AG10803 (cell line): ENCODE measurements around the gene ANGPTL2.

Source experiments
- DNase-seq: peaks from one replicate; pipeline ENCODE4 v3.0.0; 2010; ENCODE audit warnings: low read depth
- H3K4me3 ChIP-seq: 2 replicates; pipeline ENCODE4 v1.5.1; 2011; ENCODE audit warnings: mild to moderate bottlenecking, low read length, control low read depth
- TF ChIP-seq, protein P1 (sequence below): conservative IDR thresholded peaks from 2 replicates; pipeline ENCODE4 v1.5.1; 2011; ENCODE audit warnings: mild to moderate bottlenecking, low read length, control low read depth, inconsistent platforms

The ANGPTL2 gene

GRCh38 chr9:127135056-127135745 lies 12.8 kb upstream of the ANGPTL2 start:
- TF ChIP-seq, protein P1, sequence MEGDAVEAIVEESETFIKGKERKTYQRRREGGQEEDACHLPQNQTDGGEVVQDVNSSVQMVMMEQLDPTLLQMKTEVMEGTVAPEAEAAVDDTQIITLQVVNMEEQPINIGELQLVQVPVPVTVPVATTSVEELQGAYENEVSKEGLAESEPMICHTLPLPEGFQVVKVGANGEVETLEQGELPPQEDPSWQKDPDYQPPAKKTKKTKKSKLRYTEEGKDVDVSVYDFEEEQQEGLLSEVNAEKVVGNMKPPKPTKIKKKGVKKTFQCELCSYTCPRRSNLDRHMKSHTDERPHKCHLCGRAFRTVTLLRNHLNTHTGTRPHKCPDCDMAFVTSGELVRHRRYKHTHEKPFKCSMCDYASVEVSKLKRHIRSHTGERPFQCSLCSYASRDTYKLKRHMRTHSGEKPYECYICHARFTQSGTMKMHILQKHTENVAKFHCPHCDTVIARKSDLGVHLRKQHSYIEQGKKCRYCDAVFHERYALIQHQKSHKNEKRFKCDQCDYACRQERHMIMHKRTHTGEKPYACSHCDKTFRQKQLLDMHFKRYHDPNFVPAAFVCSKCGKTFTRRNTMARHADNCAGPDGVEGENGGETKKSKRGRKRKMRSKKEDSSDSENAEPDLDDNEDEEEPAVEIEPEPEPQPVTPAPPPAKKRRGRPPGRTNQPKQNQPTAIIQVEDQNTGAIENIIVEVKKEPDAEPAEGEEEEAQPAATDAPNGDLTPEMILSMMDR, result no peak
- no peak overlapping the region for H3K4me3 ChIP-seq
- no peak for DNase-seq

GRCh38 chr9:127133739-127134167 lies 11.3 kb upstream of the ANGPTL2 start:
- TF ChIP-seq, protein P1, result no peak
- no peak overlapping the region for H3K4me3 ChIP-seq
- peak; percentile 84 for DNase-seq

DNA sequence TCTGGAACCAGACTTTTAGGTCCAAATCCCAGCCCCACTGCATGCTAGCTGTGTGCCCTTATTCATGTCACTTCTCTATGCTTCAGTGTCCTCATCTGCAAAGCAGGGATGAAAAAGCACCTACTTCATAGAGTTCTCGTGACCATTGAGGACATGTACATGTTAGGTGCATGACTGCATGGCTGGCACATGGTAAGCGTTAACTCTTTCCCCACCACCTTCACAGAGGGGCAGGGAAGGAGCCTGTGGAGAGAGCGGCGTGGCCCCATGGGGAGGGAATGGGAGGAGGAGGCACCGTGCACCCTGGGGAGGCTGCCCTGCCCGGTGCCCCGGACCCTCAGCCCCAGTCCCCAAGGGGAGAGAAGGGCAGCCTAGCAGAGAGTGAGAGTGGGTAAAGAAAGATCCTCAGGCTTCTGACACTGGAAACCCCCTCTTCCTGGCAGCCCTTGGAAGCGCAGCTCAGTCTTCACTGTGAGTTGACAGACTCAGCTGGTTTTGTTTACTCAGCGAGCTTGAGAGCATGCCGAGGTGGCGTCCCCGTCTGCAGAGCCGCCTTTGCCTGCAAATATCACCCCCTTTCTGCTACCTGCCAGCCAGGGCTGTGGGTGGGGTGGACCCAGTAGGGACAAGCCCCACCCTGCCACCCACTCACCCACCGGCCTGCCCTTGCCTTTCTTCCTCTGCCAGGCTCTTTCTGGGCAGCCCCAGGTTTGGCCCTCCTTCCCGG lies 10.6 kb upstream of the ANGPTL2 start:
- DNase-seq, result peak; percentile 56
- TF ChIP-seq, protein P1, result no peak
- H3K4me3 ChIP-seq, result no peak overlapping the region

DNA sequence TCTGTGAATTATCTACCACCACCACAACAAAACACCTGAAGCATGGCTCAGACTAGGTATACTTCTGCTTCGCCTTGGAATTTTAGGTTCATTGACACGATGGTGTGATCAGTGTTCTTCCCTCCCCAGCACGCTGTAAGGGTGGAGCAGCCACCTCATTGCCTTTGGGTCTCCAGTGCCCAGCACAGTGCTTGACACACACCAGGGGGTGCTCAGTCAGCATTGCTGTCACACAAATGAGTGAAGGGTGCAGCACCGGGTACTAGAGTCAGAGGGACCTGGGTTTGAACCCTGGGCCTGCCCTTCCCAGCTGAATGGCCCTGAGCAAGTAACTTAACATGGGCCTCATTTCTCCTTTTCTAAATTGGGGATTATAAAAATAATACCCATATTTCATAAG lies 9.9 kb upstream of the ANGPTL2 start:
- H3K4me3 ChIP-seq, result no peak overlapping the region
- TF ChIP-seq, protein P1, result no peak
- no peak for DNase-seq

DNA sequence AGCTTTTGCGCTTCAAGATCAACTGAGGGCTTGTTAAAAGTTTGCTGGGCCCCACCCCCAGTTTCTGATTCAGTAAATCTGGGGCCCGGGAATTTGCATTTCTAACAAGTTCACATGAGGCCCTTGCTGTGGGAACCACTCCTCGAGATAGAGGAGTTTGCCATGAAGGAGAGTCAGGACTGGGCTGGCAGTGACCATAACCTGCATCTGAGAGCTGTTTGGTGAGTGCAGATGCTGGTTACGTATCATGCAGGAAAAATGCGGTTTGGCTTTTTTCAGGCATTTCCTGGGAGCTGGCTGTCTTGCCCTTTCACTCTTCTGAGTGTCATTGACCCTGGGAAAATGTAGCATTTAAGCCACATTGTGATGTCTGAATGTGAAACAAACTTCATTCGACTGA lies 9.4 kb upstream of the ANGPTL2 start:
- H3K4me3 ChIP-seq, result no peak overlapping the region
- TF ChIP-seq, protein P1, result no peak
- peak; percentile 88 for DNase-seq

- no peak overlapping the region for H3K4me3 ChIP-seq
- DNase-seq, result peak; percentile 99
- TF ChIP-seq, protein P1, result no peak
These were observed 8.5 kb upstream of the ANGPTL2 start for GRCh38 chr9:127130661-127131538.
